Measurements from ENCODE around the gene JUP.
A peak's percentile ranks its signal among the peaks of the same experiment; 100 is the strongest.

The JUP gene

GRCh38 chr17:41758601-41759000, 27.9 kb downstream of the JUP start:
- no peak for DNase-seq (ENCODE audit: low read depth)

- DNase-seq (ENCODE audit: low read depth) = no peak
These were observed 32.4 kb downstream of the JUP start for GRCh38 chr17:41754066-41754465.

DNA sequence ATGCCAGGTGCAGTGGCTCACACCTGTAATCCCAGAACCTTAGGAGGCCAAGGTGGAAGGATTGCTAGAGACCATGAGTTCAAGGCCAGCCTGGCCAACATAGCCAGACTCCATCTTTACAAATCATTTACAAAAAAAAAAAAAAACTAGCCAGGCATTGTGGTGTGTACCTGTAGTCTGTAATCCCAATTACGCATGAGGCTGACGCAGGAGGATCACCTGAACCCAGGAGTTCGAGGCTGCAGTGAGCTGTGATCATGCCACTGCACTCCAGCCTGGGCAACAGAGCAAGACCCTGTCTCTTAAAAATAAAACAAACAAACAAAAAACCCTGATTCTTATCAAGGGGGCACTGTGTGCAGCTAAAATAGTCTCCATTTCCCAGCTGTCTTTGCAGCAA, 35.2 kb downstream of the JUP start:
- no peak for DNase-seq (ENCODE audit: low read depth)

- DNase-seq (ENCODE audit: low read depth) = no peak
These were observed 35.6 kb downstream of the JUP start for GRCh38 chr17:41750862-41751261.

- no peak for DNase-seq (ENCODE audit: low read depth)
These were observed 38.2 kb downstream of the JUP start for GRCh38 chr17:41748275-41748674.

DNA sequence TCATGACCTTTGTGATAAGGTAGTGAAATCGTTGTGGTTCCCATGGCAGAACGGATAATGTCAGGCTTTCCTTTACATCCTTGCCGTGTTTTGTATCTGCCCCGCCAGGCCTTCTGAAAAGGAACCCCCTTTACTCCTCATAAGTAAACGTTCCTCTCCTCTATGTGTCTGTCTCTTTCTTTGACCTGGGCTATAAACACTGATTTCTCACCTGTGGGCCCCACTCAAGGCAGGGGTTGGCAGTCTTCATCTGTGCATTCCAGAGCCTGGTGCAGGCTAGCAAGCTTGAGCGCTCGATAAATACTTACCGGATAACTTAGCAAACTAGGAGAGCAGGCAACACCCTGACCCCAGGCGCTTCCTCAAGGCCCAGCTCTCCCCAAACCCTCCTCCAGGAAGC, 44.8 kb downstream of the JUP start:
- DNase-seq (ENCODE audit: low read depth) = no peak

DNA sequence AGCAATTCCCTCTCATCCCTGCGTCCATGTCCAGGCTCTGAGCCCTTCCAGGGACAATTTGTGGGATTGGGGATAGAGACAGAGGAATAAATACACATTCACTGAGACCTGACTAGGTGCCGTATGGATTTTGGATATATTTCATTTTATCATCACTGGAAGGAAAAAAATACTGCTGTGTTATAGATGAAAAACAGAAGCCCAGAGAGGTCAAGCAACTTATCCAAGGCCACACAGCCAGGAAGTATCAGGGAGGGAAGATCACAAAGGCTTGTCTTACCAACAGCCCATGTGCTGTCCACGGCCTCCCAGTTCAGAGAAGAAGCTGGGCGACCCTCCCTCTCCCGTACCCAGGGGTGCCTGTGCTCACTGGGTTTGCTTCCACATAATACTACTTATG, 46.0 kb downstream of the JUP start:
- no peak for DNase-seq (ENCODE audit: low read depth)

DNA sequence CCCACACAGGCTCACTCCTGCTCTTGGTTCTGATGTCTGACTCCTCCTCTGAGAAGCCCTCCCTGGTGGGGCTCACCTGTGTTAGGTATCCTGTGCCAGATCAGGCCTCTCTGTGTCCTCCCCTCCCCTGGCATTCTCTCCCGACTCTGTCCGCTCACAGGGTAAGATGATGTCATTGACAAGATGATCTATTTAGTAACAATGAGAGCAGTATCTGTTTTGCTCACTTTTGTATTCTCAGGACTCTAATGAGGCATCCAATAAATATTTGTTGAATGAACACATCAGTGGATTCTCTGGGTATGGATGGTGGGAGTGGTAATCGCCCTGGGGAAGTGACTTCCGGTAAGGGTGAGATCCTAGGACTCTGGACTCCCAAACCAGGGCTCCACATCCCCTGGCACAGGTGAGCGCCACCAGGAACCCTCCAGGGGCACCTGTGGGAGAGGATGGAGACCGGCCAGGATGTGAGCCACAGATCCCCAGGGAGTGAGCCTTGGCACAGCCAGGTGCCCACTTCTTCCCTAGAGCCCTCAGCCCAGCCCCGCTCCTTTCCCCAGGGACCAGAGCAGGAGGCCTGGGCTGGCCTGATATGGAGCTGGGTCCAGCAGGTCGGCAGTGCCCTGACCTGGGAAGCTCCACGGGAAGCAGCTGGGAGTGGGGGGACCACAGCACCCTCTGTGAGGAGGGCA, 46.7 kb downstream of the JUP start:
- no peak for DNase-seq (ENCODE audit: low read depth)

DNA sequence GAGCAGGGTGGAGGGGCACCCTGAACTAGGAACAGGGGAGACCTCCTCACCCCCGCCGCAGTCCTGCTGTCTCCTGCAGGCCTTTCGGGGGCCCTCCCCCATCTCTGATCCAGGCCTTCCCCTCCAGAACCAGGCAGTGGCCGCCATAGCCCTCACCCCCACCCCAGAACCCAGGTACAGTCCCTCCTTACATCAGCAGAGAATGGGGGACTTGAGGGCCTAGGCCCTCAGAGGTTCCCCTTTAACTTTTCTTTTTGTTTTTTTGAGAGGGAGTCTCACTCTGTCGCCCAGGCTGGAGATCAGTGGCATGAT, 47.8 kb downstream of the JUP start:
- DNase-seq (ENCODE audit: low read depth) = no peak

- DNase-seq (ENCODE audit: low read depth) = peak; percentile 59
These were observed 48.3 kb downstream of the JUP start for GRCh38 chr17:41738077-41738800.

DNA sequence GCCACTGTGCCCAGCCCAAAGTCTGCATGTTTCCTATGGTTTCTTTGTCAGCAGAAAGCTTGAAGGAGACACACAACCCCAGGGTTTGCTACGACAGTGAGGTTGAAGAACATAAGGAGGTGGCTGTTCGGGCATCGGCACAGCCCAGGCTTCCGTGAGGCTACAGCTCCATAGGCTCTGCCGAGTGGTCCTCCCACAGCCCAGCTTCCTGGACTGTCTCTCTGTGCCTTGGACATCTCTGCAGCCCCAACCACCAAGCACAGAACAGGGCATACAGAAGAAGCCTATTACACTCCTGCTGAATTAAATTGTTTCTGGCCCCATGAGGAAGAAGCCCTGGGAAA, 48.9 kb downstream of the JUP start:
- DNase-seq (ENCODE audit: low read depth) = no peak

DNA sequence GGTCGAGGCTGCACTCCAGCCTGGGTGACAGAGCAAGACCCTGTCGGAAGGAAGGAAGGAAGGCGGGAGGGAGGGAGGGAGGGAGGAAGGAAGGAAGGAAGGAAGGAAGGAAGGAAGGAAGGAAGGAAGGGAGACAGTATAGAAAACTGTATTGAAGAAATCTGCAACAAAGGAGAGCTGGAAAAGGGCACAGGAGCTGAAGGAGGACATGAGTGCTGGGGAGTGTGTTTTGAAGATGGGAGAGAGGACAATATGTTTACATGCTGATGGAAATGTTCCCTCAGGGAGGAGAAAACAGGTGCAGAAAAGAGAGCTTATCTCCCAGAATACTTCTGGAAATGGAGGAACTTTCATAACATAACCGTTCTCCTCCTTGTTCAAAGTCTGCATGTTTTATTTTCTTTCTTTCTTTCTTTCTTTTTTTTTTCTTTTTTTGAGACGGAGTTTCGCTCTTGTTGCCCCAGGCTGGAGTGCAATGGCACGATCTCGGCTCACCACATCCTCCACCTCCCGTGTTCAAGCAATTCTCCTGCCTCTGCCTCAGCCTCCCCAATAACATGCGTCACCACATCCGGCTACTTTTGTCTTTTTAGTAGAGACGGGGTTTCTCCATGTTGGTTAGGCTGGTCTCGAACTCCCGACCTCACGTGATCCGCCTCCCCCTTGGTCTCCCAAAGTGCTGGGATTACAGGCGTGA, 49.4 kb downstream of the JUP start:
- DNase-seq (ENCODE audit: low read depth) = no peak

DNA sequence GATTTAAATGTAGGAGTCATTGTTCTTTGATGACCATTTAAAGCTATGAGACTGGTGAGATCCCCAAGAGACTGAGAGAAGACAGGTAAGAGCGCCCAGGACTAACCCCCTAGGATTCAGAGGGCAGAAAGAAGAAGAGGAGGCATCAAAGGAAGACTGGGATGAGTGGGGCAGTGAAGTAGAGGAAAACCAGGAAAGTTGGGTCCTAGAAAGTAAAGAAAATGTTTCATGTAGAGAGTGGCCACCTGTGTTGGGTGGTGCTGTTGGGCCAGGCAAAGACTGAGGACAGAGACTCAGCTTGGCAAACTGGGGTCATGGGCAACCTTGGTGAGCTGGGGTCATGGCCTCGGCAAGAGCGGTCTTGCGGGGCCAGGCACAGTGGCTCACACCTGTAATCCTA, 50.8 kb downstream of the JUP start:
- DNase-seq (ENCODE audit: low read depth) = no peak

- no peak for DNase-seq (ENCODE audit: low read depth)
These were observed 51.6 kb downstream of the JUP start for GRCh38 chr17:41734949-41735313.

DNA sequence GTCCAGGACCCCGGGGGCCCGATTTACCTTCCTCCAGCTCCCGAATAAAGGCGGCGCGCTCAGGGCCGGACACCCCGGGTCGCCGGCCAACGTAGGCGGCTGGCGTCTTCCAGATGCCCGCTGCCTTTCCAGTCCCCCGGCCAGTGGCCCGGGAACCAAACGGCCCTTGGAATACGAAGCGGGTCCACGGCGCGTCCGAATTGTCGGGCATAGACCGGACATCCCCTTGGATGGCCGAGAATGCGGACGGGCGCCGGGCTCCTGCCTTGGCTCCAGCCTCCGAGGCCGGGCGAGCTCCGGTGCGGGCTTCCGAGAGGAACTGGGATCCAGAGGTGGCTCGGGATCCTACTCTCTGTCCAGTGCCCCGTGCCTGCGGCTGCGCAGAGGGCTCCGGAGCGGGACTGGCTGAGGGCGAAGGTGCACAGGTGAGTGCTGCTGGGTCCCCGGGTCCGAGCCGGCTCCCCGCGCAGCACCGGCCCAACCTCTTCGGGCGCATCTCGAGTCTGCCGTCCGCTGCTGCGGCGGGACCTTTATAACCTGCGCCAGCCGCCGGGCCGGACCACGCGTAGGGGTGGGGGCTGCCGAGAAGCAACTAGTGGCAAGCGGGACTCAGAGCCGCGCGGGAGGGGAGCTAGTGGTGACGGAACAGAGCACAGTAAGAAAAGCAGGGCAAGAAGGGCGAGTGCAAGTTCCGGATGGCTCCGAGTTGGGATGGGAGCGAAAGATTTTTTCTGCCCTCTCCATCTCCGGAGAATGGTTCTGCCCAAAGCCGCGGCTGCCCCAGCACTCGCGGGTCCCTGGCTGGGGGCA, 52.2 kb downstream of the JUP start, which contains the start of gene HAP1:
Gene HAP1 (minus strand): TSS at position 505 of the 810 bp plus-strand sequence. CDS start 9 bp downstream, at position 496.
- no peak for DNase-seq (ENCODE audit: low read depth)

GRCh38 chr17:41733348-41734138, 53.0 kb downstream of the JUP start:
- no peak for DNase-seq (ENCODE audit: low read depth)

- no peak for DNase-seq (ENCODE audit: low read depth)
These were observed 54.7 kb downstream of the JUP start for GRCh38 chr17:41731836-41732235.

- DNase-seq (ENCODE audit: low read depth) = no peak
These were observed 56.0 kb downstream of the JUP start for GRCh38 chr17:41730479-41730878.

- DNase-seq (ENCODE audit: low read depth) = no peak
These were observed 58.5 kb downstream of the JUP start for GRCh38 chr17:41728056-41728455.

GRCh38 chr17:41725134-41725533, 61.4 kb downstream of the JUP start:
- no peak for DNase-seq (ENCODE audit: low read depth)

GRCh38 chr17:41724476-41725050, 61.9 kb downstream of the JUP start:
- DNase-seq (ENCODE audit: low read depth) = no peak
